Kidney tubule cell (primary cell): ENCODE data around the gene ADGRD1.

Experiments
- DNase-seq: peaks from one replicate; pipeline ENCODE4 v3.0.0-alpha.2; 2018; ENCODE audit warnings: low spot score

ADGRD1 gene

DNA sequence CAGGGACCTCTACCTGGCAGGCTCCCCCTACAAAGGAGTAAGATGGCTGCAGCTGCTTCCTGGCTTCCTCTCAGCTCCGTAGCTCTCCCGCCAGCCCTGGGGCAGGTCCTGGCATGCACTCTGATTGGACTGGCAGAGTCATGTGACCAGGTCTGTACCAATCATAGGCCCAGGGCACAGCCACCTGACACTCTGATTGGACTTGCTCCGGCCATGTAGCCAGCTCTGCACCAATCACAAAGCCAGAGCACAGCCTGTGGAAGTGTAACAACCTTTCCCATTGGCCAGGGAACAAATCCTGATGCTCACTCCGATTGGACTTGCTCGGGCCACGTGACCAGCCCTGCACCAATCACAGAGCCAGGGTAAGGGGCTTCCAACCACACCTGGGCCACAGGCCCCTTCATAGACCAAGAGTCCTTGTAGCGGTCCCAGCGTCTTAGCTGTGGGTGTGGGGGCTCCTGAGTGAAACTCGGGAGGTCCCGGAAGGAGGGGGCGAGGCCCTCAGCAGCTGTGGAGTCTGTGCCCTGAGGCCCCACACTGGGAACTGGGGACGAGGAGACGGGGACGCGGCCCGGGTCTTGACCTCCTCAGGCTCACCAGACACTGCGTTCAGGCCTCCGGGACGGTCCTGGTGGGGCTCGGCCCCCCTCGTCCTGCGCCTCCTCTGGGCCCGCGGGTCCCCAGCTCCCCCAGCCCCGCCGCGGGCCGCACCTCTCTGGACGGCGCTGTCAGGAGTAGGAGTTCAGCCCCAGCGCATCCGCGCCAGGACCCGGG lies 210.6 kb downstream of the ADGRD1 start:
- DNase-seq: no peak

DNA sequence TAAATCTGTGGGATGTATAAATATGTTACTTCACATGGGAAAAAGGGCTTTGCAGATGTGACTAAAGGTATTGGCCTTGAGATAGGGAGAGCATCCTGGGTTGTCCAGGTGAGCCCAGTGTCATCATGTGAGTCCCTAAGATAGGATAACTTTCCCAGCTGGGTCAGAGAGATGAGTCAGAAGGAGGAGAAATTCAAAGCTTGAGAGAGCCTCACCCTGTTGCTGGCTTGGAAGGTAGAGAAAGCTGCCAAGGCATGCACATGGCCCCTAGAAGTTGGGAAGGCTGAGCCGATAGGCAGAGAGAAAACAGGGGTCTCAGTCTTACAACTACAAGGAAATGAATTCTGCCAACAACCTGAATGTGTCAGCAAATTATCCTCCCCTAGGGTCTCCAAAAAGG lies 213.0 kb downstream of the ADGRD1 start:
- DNase-seq: no peak

DNA sequence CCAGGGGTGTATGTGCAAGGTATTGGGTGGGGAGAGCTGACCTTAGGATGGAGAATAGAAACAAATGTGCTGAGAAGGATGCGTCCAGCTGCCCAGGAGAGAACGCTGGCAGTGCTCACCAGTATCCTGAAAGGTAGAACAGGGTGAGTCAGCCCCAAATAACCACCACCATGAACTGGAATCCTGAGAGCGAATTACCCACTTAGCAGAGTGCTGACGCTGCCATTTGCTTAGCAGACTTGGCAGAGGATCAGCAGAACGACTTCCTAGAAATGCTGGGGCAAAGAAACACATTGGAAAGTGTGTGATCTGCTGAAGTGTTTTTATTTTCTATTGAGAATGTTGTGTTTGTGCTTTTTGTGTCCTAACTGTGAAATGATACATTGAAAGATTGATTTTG lies 213.6 kb downstream of the ADGRD1 start:
- peak; percentile 37 for DNase-seq

DNA sequence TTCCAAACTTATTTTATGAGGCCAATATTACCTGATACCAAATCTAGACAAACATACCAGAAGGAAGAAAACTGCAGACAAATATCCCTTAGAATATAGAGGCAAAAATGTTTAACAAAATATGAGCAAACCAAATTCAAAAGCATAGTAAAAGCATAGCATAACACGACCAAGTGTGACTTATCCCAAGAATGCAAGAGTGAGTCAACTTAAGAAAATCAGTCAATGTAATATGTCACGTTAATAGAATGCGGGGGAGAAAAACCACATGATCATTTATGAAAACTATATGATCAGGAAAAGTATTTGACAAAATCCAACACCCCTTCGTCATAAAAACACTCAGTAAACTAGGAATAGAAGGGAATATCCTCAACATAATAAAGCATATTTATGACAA lies 217.3 kb downstream of the ADGRD1 start:
- peak; percentile 51 for DNase-seq

DNA sequence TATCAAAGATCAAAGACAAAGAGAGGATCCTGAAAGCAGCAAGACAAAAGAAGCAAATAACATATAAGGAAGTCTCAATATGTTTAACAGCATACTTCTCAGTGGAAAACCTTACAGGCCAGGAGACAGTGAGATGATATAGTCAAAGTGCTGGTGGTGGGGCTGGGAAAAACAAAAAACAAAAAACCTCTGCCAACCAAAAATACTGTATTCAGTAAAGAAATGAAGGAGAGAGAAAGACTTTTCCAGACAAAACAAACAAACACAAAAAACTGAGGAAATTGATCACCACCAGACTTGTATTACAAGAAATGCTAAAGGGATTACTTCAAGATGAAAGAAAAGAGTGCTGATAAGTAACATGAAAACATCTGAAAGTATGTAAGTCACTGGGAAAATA lies 221.2 kb downstream of the ADGRD1 start:
- no peak for DNase-seq

DNA sequence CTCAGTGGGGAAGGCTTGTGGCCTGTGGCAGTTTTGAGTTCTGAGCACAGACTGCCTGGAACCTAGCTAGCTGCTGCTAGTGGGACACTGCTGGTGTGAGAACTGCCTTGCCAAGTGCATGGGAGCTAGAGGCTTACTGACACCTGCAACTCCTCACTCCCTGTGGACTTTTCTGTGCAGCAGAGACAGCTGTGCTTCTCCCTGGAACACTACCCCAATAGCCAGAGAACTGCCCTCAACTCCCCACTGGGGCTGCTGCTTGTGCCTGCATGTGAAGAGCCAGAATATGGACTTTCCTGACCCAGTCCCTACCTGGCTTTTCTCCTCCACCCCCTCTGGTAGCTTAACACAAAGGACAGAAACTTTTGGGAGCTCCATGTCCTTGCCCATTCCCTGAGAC lies 222.6 kb downstream of the ADGRD1 start:
- no peak for DNase-seq

DNA sequence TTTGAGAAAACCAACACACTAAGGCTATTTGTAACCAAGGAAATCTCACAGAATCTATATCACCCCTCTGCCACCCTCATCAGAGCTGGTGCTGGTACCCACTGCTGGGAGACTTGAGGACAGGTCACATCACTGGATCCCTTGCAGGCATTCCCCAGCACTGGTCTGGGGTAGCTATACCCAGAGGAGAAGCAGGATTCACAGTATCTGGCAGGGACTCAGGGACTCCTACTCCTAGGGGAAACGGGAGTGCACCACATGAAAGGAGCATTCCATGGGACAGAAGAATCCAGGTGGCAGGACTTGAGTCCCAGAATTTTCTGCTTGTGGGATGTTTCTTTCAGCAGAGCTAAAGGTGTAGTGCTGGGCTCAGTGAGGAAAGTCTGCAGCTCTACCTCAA lies 223.2 kb downstream of the ADGRD1 start:
- DNase-seq: no peak

DNA sequence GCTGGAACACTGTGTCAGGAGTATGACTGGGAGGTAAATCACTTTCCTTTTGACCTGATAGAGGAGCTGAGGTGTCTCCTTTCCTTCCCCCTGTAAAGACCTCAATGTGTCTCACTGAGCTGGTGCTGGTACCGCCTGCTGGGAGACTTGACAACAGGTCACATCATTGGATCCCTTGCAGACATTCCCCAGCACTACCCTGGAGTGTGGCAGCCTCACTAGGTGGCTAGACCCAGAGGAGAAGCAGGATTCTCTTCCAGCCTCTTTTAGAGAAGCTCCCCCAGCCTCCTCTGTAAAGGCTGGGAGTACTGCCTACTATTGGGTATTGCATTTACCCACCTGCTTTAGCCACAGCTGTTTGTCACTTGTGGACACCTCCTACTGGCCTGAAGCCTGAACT lies 223.9 kb downstream of the ADGRD1 start:
- no peak for DNase-seq

DNA sequence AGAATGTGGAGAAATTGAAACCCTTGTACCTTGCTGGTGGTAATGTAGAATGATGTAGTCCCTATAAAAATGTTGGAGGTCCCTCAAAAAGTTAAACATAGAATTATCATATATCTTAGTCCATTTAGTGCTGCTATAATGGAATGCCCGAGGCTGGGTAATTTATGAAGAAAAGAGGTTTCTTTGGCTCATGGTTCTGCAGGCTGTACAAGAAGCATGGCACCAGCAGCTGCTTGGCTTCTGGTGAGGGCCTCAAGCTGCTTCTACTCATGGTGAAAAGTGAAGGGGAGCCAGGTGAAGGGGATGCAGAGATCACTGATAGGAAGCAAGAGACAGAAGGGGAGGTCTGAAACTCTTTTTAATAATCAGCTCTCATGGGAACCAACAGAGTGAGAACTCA lies 233.9 kb downstream of the ADGRD1 start:
- no peak for DNase-seq

DNA sequence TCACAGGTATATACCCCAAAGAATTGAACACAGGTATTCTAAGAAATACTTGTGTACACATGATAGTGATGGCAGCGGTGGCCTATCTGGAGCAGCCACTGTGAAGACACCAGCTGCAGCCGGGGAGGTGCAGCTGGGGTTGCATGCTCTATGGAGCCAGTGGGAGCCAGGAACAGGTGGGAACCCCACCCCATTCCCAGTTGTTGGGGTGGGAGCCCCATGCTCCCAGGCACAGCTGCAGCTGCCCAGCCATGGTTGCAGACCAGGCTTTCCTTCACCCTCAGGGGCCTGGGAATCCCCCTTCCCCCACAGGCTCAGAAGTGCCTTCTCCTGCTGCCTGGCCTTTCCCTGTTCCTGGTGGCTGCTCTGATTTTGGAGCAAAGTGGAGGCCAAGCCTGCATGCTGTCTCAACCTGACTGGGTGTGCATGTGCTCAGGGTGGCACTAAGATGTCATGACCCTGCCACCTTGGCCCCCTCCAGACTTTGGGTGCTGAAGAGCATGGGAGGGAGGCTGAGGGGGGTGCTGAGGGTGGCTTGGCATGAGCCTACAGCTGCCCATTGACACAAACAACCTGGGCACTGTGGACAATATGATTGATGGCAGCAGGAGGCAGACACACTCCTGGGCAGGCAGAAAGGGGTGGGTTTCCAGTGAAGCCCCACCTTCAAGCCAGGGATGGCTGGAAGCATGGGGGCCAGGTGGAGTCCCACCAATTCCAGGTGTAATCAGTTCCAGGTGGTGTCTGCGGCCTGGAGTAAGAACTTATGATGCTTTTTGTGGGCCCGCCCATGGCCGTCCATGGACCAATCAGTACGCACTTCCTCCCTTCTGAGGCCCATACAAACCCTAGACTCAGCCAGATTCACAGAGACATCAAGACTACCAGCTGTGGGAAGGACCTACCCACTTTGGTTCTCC lies 234.7 kb downstream of the ADGRD1 start:
- DNase-seq: no peak

DNA sequence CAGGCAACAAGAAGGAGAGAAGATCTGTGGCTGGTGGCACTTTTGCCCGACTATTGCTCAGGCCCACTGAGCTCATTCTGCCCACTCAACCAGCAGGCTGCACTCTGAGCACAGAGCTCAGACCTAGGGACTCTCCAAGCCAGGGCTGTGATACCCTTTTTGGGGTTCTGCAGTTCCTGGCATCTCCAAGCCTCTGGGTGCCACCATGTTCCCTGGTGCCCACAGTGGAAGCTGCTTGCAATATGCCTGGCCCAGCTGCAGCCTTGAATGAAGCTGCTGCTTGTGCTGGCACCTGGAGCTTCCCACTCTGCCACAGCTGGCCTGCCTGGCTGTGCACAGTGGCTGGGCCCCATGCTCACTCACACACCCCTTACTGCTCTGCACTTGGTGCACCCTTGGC lies 236.1 kb downstream of the ADGRD1 start:
- no peak for DNase-seq

DNA sequence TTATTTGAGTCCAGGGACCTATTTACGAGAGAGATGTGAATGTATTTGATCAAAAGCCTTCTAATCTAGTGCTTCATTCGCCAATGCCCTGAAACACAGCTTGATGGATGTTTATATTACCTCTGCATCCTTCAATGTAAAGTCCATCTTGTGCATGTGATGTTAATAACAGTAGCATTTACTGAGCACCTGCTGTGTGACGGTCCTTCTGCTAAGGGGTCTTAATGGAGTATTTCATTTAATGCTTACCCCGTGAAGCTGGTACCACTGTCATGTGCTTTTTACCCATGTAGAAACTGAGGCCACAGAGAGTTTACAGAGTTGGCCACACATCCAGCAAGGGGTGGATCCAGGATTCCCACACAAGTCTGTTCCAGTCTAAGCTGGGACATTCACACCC lies 237.3 kb downstream of the ADGRD1 start:
- DNase-seq: no peak
